ENCODE results near the gene BMERB1. TPM values are rescaled to one million over a fixed set of nuclear protein-coding genes. Genes with fewer than 3 reads are reported as not detected.
A peak's percentile ranks its signal among the peaks of the same experiment; 100 is the strongest.

The BMERB1 gene
- total RNA-seq, 1 donor from 2014 or later, result 17.4 TPM

DNA sequence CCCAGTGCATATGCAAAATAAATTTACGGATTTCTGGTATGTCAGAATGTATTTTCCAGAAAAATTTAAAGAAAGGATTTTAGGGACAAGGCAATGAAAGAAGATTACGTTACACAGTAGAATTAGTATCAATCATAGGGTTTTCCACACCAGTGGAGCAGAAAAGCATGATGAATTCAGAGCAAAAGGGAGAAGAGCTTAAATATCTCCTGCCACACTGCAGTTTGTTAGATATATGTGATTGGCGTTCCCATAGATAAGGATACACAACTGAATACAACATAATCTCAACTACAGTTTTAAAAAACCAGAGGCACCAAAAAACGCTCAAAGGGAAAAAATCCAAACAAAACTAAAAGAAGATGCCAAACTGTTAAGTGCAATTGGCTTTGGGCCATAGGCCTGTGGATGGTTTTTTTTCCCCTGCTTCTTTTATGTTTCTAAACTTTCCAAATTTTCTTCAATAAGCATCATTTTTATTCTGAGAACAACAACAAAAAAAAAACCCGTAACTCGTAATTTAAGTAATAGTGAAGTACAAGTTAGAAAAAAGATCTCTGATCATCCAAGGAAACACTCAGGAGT lies 186.3 kb downstream of the BMERB1 start:
- Mint-ChIP-seq H3K27me3 (ENCODE audit: insufficient read depth) (no peaks in the 10 kb centered on the region), H3K9me3 (no peaks in the 10 kb centered on the region), H3K4me1 (ENCODE audit: low read depth) (no peaks in the 10 kb centered on the region), H3K36me3 (ENCODE audit: low read depth) (peaks cover 55% of the 10 kb centered on the region), H3K27ac (no peak overlapping the region), H3K4me3 (no peak overlapping the region)
- DNase-seq (ENCODE audit: low spot score), result no peak
- intact Hi-C loops (cut with micrococcal nuclease), result no loop called here

- Mint-ChIP-seq H3K27me3 (ENCODE audit: insufficient read depth) (no peaks in the 10 kb centered on the region), H3K27ac (no peak overlapping the region), H3K9me3 (no peaks in the 10 kb centered on the region), H3K4me3 (no peak overlapping the region), H3K36me3 (ENCODE audit: low read depth) (peaks cover 51% of the 10 kb centered on the region), H3K4me1 (ENCODE audit: low read depth) (no peaks in the 10 kb centered on the region)
- no peak for DNase-seq (ENCODE audit: low spot score)
- intact Hi-C loops (cut with micrococcal nuclease), result no loop called here
Observed at GRCh38 chr16:15621456-15621855, 187.1 kb downstream of the BMERB1 start.

GRCh38 chr16:15621889-15622288 lies 187.5 kb downstream of the BMERB1 start:
- no peak overlapping the region for H3K27ac Mint-ChIP-seq
- DNase-seq (ENCODE audit: low spot score), result no peak
- intact Hi-C loops (cut with micrococcal nuclease), result no loop called here
- no peaks in the 10 kb centered on the region for H3K4me1 Mint-ChIP-seq (ENCODE audit: low read depth)
- H3K27me3 Mint-ChIP-seq (ENCODE audit: insufficient read depth), result no peaks in the 10 kb centered on the region
- peaks cover 47% of the 10 kb centered on the region for H3K36me3 Mint-ChIP-seq (ENCODE audit: low read depth)
- H3K9me3 Mint-ChIP-seq, result no peaks in the 10 kb centered on the region
- no peak overlapping the region for H3K4me3 Mint-ChIP-seq

GRCh38 chr16:15631730-15632409 lies 197.5 kb downstream of the BMERB1 start:
- H3K36me3 Mint-ChIP-seq (ENCODE audit: low read depth), result peaks cover 58% of the 10 kb centered on the region
- intact Hi-C loops (cut with micrococcal nuclease), result no loop called here
- H3K27ac Mint-ChIP-seq, result peak overlapping the region; percentile 10
- H3K9me3 Mint-ChIP-seq, result no peaks in the 10 kb centered on the region
- DNase-seq (ENCODE audit: low spot score), result no peak
- no peaks in the 10 kb centered on the region for H3K27me3 Mint-ChIP-seq (ENCODE audit: insufficient read depth)
- no peak overlapping the region for H3K4me3 Mint-ChIP-seq
- H3K4me1 Mint-ChIP-seq (ENCODE audit: low read depth), result peaks cover 33% of the 10 kb centered on the region

- no peak overlapping the region for H3K4me3 Mint-ChIP-seq
- H3K27ac Mint-ChIP-seq, result peak overlapping the region; percentile 90
- no peaks in the 10 kb centered on the region for H3K27me3 Mint-ChIP-seq (ENCODE audit: insufficient read depth)
- H3K36me3 Mint-ChIP-seq (ENCODE audit: low read depth), result peaks cover 59% of the 10 kb centered on the region
- no peak for DNase-seq (ENCODE audit: low spot score)
- intact Hi-C loops (cut with micrococcal nuclease), result no loop called here
- peaks cover 67% of the 10 kb centered on the region for H3K4me1 Mint-ChIP-seq (ENCODE audit: low read depth)
- no peaks in the 10 kb centered on the region for H3K9me3 Mint-ChIP-seq
Observed at GRCh38 chr16:15635926-15636325, 201.5 kb downstream of the BMERB1 start.

DNA sequence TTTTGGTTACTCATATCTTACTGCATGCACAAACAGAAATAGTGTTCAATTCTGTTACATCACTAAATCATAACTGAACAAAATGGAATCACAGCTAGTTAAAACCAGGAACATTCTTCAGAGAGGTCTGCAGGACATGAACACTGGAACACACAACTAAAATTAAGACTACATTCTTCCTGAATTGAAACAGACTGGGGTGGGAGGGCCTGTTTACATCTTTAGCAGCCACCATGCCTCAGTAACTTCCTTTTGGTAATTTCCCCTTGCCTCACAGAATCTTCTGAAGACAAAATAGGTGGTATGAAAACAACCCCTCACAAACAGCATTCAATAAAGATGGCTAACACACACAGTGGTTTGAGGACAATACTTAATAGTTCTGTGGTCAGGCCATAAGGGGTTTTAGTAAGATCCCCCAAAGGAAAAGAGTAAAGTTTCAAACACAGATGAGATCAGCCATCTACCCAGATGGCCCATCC lies 202.0 kb downstream of the BMERB1 start:
- peaks cover 72% of the 10 kb centered on the region for H3K4me1 Mint-ChIP-seq (ENCODE audit: low read depth)
- peak overlapping the region; percentile 90 for H3K27ac Mint-ChIP-seq
- H3K27me3 Mint-ChIP-seq (ENCODE audit: insufficient read depth), result no peaks in the 10 kb centered on the region
- intact Hi-C loops (cut with micrococcal nuclease), result no loop called here
- peaks cover 57% of the 10 kb centered on the region for H3K36me3 Mint-ChIP-seq (ENCODE audit: low read depth)
- no peaks in the 10 kb centered on the region for H3K9me3 Mint-ChIP-seq
- H3K4me3 Mint-ChIP-seq, result peak overlapping the region; percentile 55
- no peak for DNase-seq (ENCODE audit: low spot score)

Other genes with a start within 250 kb of the BMERB1 start
- 11.0 and 16.5 TPM in 2 replicates for gene NPIPA5, start 56.3 kb upstream of the BMERB1 start, total RNA-seq
- 0.20 and 0.34 TPM in 2 replicates for gene MPV17L, start 38.8 kb upstream of the BMERB1 start, total RNA-seq
- 58.8 and 58.9 TPM in 2 replicates for gene MARF1, start 208.6 kb downstream of the BMERB1 start, total RNA-seq
- gene NDE1, start 215.7 kb downstream of the BMERB1 start, total RNA-seq, result 87.4 and 91.8 TPM in 2 replicates